GM12878 (cell line): ENCODE measurements around the gene KDM6B. TPM values are rescaled to one million over a fixed set of nuclear protein-coding genes. Genes with fewer than 3 reads are reported as not detected.

Source experiments
- ATAC-seq: fragments of 200-7000 bp; cut with Tn5 transposase; 3 replicates; pipeline ENCODE4 v1.9.1; 2020; ENCODE audit warnings: mild to moderate bottlenecking, moderate library complexity
- BruUV-seq: library from RNA; stranded (reverse); fragments of 400-500 nt; replicated peaks from 2 replicates; lab custom pipeline; 2021; lab: Mats Ljungman, UMichigan
- CTCF ChIA-PET: fragments of 300-600 bp; sonication (Branson Sonifier 250); formaldehyde crosslinking; extraction: SDS; loops from one replicate; lab custom pipeline; 2021; ENCODE audit warnings: inconsistent platforms; lab: Yijun Ruan, JAX
- POLR2A ChIA-PET: fragments of 350-600 bp; formaldehyde crosslinking; extraction: SDS; loops from one replicate; lab custom pipeline; 2021; ENCODE audit warnings: inconsistent platforms; lab: Charles Lee
- RAD21 ChIA-PET: fragments of 300-600 bp; sonication (Branson Sonifier 250); formaldehyde crosslinking; loops from one replicate; lab custom pipeline; 2023; ENCODE audit warnings: antibody characterized with exemption; ENCODE audit not compliant: unreplicated experiment; lab: Charles Lee
- SMC1A ChIA-PET: fragments of 300-600 bp; sonication (Branson Sonifier 250); formaldehyde crosslinking; loops from one replicate; lab custom pipeline; 2023; ENCODE audit not compliant: unreplicated experiment, uncharacterized antibody; lab: Charles Lee
- DNase-seq: peaks from one replicate; pipeline ENCODE4 v3.0.0-alpha.2; 2011; ENCODE audit warnings: low read depth, low spot score
- FAIRE-seq: peaks from 3 replicates; lab custom pipeline; 2011; peaks lifted over from hg19 to GRCh38; lab: Jason Lieb, UNC
- H2AFZ ChIP-seq: 2 replicates; pipeline ENCODE4 v1.6.0; 2011; ENCODE audit warnings: low read depth, low read length, control low read depth; ENCODE audit not compliant: control insufficient read depth
- H3K27ac ChIP-seq: 2 replicates; pipeline ENCODE4 v1.5.1; 2011; ENCODE audit warnings: control low read depth; ENCODE audit not compliant: control insufficient read depth, insufficient read depth
- H3K27me3 ChIP-seq, 2 experiments: replicated peaks in 1 of 2; 2 replicates each; pipeline versions ENCODE4 v1.6.0 to v1.6.1; 2011; ENCODE audit warnings: low read length in 1 of 2; ENCODE audit not compliant: control insufficient read depth in 2 of 2, insufficient read depth in 2 of 2
- H3K36me3 ChIP-seq, 2 experiments: 2 replicates each; pipeline ENCODE4 v1.5.1; 2011; ENCODE audit warnings: low read length in 1 of 2; ENCODE audit not compliant: control insufficient read depth in 2 of 2, insufficient read depth in 2 of 2
- H3K4me1 ChIP-seq: 2 replicates; pipeline ENCODE4 v1.6.1; 2011; ENCODE audit warnings: mild to moderate bottlenecking, low read length, moderate library complexity, mixed read lengths; ENCODE audit not compliant: control insufficient read depth, insufficient read depth
- H3K4me2 ChIP-seq: 2 replicates; pipeline ENCODE4 v1.6.0; 2011; ENCODE audit warnings: control low read depth; ENCODE audit not compliant: control insufficient read depth, insufficient read depth
- H3K4me3 ChIP-seq: fragments of 200-600 bp; sonication (generic); 2 replicates; pipeline ENCODE4 v1.5.1; 2016
- H3K79me2 ChIP-seq: 2 replicates; pipeline ENCODE4 v1.6.0; 2011; ENCODE audit warnings: low read length; ENCODE audit not compliant: control insufficient read depth, insufficient read depth
- H3K9ac ChIP-seq: 2 replicates; pipeline ENCODE4 v1.8.0; 2011; ENCODE audit warnings: low read length, control low read depth, mixed read lengths; ENCODE audit not compliant: control insufficient read depth, insufficient read depth
- H3K9me3 ChIP-seq: replicated peaks from 3 replicates; pipeline ENCODE4 v1.5.1; 2011; ENCODE audit warnings: mild to moderate bottlenecking, low read length; ENCODE audit not compliant: control insufficient read depth, insufficient read depth
- H4K20me1 ChIP-seq: 2 replicates; pipeline ENCODE4 v1.6.0; 2011; ENCODE audit not compliant: control insufficient read depth, insufficient read depth
- ATF3 ChIP-seq: IDR thresholded peaks from 2 replicates; pipeline ENCODE4 v1.6.1; 2011; ENCODE audit warnings: low read depth, mild to moderate bottlenecking, low read length, moderate library complexity, borderline replicate concordance; ENCODE audit errors: extremely low read depth
- E2F4 ChIP-seq: IDR thresholded peaks from 2 replicates; pipeline ENCODE4 v1.6.1; 2012; ENCODE audit warnings: low read depth, low read length, improper control_type of control experiment
- IKZF1 ChIP-seq: fragments of 450-650 bp; conservative IDR thresholded peaks from 2 replicates; pipeline ENCODE4 v1.6.1; 2017; ENCODE audit warnings: antibody characterized with exemption, mild to moderate bottlenecking
- NBN ChIP-seq: fragments of 450-650 bp; IDR thresholded peaks from 2 replicates; pipeline ENCODE4 v1.6.1; 2016
- POU2F2 ChIP-seq: IDR thresholded peaks from 3 replicates; pipeline ENCODE4 v1.6.1; 2011; ENCODE audit warnings: low read depth, mild to moderate bottlenecking, low read length, borderline replicate concordance
- ZBTB4 ChIP-seq: fragments of 450-650 bp; formaldehyde crosslinking; IDR thresholded peaks from 2 replicates; pipeline ENCODE4 v1.4.0; 2022; ENCODE audit warnings: mild to moderate bottlenecking, moderate library complexity
- WGBS: methylation state at CpG from one replicate; pipeline ENCODE4 v1.1.6; 2016; ENCODE audit warnings: low lambda C conversion rate; ENCODE audit not compliant: insufficient replicate concordance, insufficient coverage; ENCODE audit errors: missing lambda C conversion rate; 5-methylcytosine and 5-hydroxymethylcytosine counted together
- in situ Hi-C: fragments of 300-500 bp; cut with MboI; formaldehyde crosslinking; loops from 9 replicates; pipeline ENCODE4 v1.14.3; 2018; ENCODE audit warnings: mixed read lengths
- intact Hi-C: fragments of 100-400 bp; cut with micrococcal nuclease; formaldehyde crosslinking; loops from one replicate; pipeline ENCODE4 v1.14.2; 2022; ENCODE audit not compliant: unreplicated experiment
- polyA plus RNA-seq, 11 experiments: library from polyadenylated mRNA; depleted of rRNA in 4 of 11; unstranded in 6 of 11; stranded (reverse) in 5 of 11; fragments of >200 nt; fragmentation: Nextera tagmentation in 4 of 11; fragmentation: Illumina TruSeq in 1 of 11; extraction: Ambion mirVana in 4 of 11; extraction: Trizol in 1 of 11; gene quantifications; 1 replicate in 1 of 11; 2 replicates in 10 of 11; pipeline versions ENCODE4 v1.2.1 to v1.2.3, GENCODE V29; 2011 to 2016; ENCODE audit warnings: inconsistent platforms in 2 of 11, missing spikeins in 2 of 11, low read depth in 1 of 11
- total RNA-seq, 4 experiments: library from RNA; depleted of rRNA in 3 of 4; stranded (reverse); fragments of >200 nt in 3 of 4; fragmentation: Illumina TruSeq in 1 of 4; extraction: Trizol in 1 of 4; gene quantifications; 2 replicates each; pipeline versions ENCODE4 v1.2.1 to v1.2.3, GENCODE V29; 2013 to 2021

KDM6B gene
- total and polyA plus RNA-seq, 10 of the 15 experiments (the other 5 are each of a cell fraction or from before 2014, with no cell fraction given) = 0.05 to 33.5 (median 2.3) TPM

DNA sequence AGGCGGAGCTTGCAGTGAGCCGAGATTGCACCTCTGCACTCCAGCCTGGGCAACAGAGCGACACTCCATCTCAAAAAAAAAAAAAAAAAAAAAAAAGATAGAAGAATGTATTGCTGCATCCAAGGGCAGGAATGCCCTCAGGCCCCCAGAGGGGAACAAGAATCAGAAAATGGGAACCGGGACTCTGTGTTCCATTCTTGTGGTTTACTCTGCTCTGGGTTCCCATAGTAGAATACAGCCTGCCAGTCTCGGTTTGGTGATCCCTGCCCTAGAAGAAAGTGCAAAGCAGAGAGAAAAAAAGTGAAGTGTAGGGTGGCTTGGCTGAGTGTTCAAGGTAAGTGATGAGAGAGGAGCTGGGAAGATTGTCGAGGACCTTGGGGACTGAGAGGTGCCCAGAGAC, 27.4 kb upstream of the KDM6B start (continued):
- no peak for TF ChIP-seq E2F4

DNA sequence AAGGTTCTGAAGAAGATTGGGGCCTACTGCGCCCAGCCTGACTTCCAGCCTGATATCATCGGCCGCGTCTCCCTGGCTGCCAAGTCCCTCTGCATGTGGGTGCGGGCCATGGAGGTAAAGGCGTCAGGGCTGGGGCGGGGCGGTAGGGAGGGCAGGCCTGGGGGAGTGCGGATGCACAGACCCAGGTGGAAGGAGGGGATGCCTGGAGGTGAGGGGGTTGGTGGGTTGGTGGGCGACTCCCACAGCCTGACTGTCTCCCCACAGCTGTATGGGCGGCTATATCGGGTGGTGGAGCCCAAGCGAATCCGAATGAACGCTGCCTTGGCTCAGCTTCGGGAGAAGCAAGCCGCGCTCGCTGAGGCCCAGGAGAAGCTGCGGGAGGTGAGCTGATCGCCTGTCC, 26.8 kb upstream of the KDM6B start:
- DNase-seq = no peak

DNA sequence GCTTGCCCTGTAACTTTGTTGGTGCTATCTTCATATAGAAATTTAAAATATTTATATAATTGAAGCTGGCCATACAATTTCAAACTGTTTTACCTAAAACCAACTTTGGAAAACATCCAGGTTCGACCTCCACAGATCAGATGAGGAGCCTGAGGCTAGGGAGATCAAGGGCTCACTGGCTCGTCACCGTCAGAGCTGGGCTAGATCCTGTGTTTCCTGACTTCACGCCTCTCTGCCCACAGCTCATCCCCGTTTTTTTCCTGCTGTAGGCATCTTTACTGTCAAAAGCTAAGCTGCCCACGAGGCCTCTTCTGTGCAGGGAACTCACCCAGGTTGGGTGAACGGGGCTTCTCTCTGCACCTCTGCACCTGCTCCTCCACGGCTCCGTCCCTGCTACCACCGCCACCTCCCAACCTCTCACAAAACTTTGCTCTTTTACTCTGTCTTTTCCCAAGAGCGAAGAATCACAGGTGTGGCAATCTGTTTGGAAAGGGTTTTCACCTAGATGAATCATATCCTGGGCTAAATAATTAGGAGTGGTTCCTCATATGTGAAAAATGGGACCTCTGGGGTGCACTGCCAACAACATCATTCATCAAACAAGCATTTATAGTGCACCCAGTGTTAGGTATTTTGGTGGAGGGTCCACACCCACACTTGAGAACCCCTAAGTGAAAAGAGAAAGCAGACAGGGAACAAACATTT, 24.8 kb upstream of the KDM6B start:
- Histone ChIP-seq H3K4me1 (no peaks in the 10 kb centered on the region), H3K9me3 (no peaks in the 10 kb centered on the region; the same call in 2 of the 3 replicates), H2AFZ (no peak overlapping the region), H3K4me3 (no peak overlapping the region)
- CTCF ChIA-PET = no interaction called here
- no peak for TF ChIP-seq ZBTB4
- no peak for TF ChIP-seq POU2F2
- TF ChIP-seq IKZF1 = no peak
- no peak for TF ChIP-seq ATF3
- TF ChIP-seq, all 136 proteins: peak for 0
- Histone ChIP-seq H3K79me2 (no peaks in the 10 kb centered on the region), H4K20me1 (no peaks in the 10 kb centered on the region), H3K9ac (no peak overlapping the region), H3K4me2 (no peak overlapping the region), H3K36me3 (no peaks in the 10 kb centered on the region), H3K27ac (no peak overlapping the region), H3K27me3 (no peaks in the 10 kb centered on the region)
- ATAC-seq = no peak
- WGBS = 30% methylated on average over 11 of the region's 11 CpGs
- in situ Hi-C loops = no loop called here
- FAIRE-seq = no peak
- POLR2A ChIA-PET = no interaction called here
- BruUV-seq = no TSS peak
- DNase-seq = no peak
- RAD21 ChIA-PET = no interaction called here
- SMC1A ChIA-PET = no interaction called here
- intact Hi-C loops = no loop called here

More for the DNA sequence above, 26.8 kb upstream of the KDM6B start:
- H3K36me3 ChIP-seq = no peaks in the 10 kb centered on the region
- RAD21 ChIA-PET = no interaction called here
- TF ChIP-seq NBN = no peak
- no peaks in the 10 kb centered on the region; the same call in 2 of the 3 replicates for H3K9me3 ChIP-seq
- FAIRE-seq (no peak), ATAC-seq (no peak)
- in situ Hi-C loops = no loop called here
- WGBS = 64% methylated on average over 17 of the region's 21 CpGs
- H3K9ac ChIP-seq = no peak overlapping the region
- no peak overlapping the region for H3K4me2 ChIP-seq
- BruUV-seq = no TSS peak
- no peak overlapping the region for H3K27ac ChIP-seq
- no peak overlapping the region for H3K4me3 ChIP-seq
- H3K79me2 ChIP-seq = no peaks in the 10 kb centered on the region
- POLR2A ChIA-PET = no interaction called here
- no peaks in the 10 kb centered on the region for H3K27me3 ChIP-seq
- H2AFZ ChIP-seq = no peak overlapping the region
- intact Hi-C loops = no loop called here
- H4K20me1 ChIP-seq = no peaks in the 10 kb centered on the region
- no peaks in the 10 kb centered on the region for H3K4me1 ChIP-seq
- SMC1A ChIA-PET = no interaction called here
- CTCF ChIA-PET = no interaction called here
